Suprapubic skin (tissue), 4 donors: Measurements from ENCODE around the gene CD47. TPM values are rescaled to one million over a fixed set of nuclear protein-coding genes. Genes with fewer than 3 reads are reported as not detected.

Experiments
- DNase-seq, 2 donors: peaks; one replicate each; pipeline ENCODE4 v3.0.0-alpha.2; 2019; ENCODE audit warnings: low spot score in 2 of 2
- H3K27ac ChIP-seq: fragments of 200-600 bp; sonication (generic); one replicate; pipeline ENCODE4 v1.5.1; 2019
- H3K27me3 ChIP-seq: fragments of 200-600 bp; sonication (generic); one replicate; pipeline ENCODE4 v1.5.1; 2019
- H3K36me3 ChIP-seq: fragments of 200-600 bp; sonication (generic); one replicate; pipeline ENCODE4 v1.5.1; 2019
- H3K4me1 ChIP-seq: fragments of 200-600 bp; sonication (generic); one replicate; pipeline ENCODE4 v1.5.1; 2019
- H3K4me3 ChIP-seq: fragments of 200-600 bp; sonication (generic); one replicate; pipeline ENCODE4 v1.5.1; 2019; ENCODE audit warnings: mild to moderate bottlenecking
- H3K9me3 ChIP-seq: fragments of 200-600 bp; sonication (generic); one replicate; pipeline ENCODE4 v1.5.1; 2019
- CTCF ChIP-seq, 2 donors: fragments of 200-600 bp in 1 of 2; fragments of 450-650 bp in 1 of 2; sonication (generic) in 1 of 2; IDR thresholded peaks; one replicate each; pipeline ENCODE4 v1.5.1; 2016 to 2019; ENCODE audit warnings: antibody characterized with exemption in 2 of 2, mild to moderate bottlenecking in 1 of 2, moderate library complexity in 1 of 2
- EP300 ChIP-seq: sonication (generic); formaldehyde crosslinking; IDR thresholded peaks from one replicate; pipeline ENCODE4 v1.6.1; 2017; ENCODE audit warnings: antibody characterized with exemption
- POLR2A ChIP-seq, 2 donors: fragments of 450-650 bp; IDR thresholded peaks; one replicate each; pipeline ENCODE4 v1.6.1; 2017; ENCODE audit warnings: antibody characterized with exemption in 2 of 2, mild to moderate bottlenecking in 2 of 2, moderate library complexity in 2 of 2
- POLR2AphosphoS5 ChIP-seq, 3 donors: sonication (generic); formaldehyde crosslinking; IDR thresholded peaks; one replicate each; pipeline ENCODE4 v1.6.1; 2017; ENCODE audit warnings: antibody characterized with exemption in 3 of 3
- WGBS: methylation state at CpG from one replicate; pipeline ENCODE4 v1.1.5; 2018; 5-methylcytosine and 5-hydroxymethylcytosine counted together
- total RNA-seq, 4 donors: library from RNA; depleted of rRNA; stranded (reverse); fragments of >200 nt; gene quantifications; one replicate each; pipeline ENCODE4 v1.1.0, GENCODE V29; 2016

CD47 gene
- total RNA-seq, 4 donors from 2014 or later, result 37.8 to 94.4 (median 41.8) TPM

- Histone ChIP-seq H3K4me3 (no peak overlapping the region), H3K36me3 (peaks cover 28% of the 10 kb centered on the region), H3K27ac (no peak overlapping the region), H3K9me3 (no peaks in the 10 kb centered on the region), H3K27me3 (no peaks in the 10 kb centered on the region), H3K4me1 (peaks cover 4% of the 10 kb centered on the region)
- WGBS, result 98% methylated on average over 3 of the region's 3 CpGs
- TF ChIP-seq POLR2A (IDR thresholded peaks at IDR 0.05), result no peak
- TF ChIP-seq POLR2AphosphoS5 (IDR thresholded peaks at IDR 0.05), result no peak
- no peak for TF ChIP-seq EP300
- TF ChIP-seq CTCF (IDR thresholded peaks at IDR 0.05), result no peak
- no peak for DNase-seq
These were observed 39.8 kb downstream of the CD47 start for GRCh38 chr3:108051005-108051404.

GRCh38 chr3:108047987-108048386 lies 42.8 kb downstream of the CD47 start:
- Histone ChIP-seq H3K4me3 (no peak overlapping the region), H3K36me3 (peaks cover 22% of the 10 kb centered on the region), H3K9me3 (no peaks in the 10 kb centered on the region), H3K27ac (no peak overlapping the region), H3K27me3 (no peaks in the 10 kb centered on the region), H3K4me1 (no peaks in the 10 kb centered on the region)
- no peak for DNase-seq
- WGBS, result 95% methylated on average over 1 of the region's 1 CpG
- TF ChIP-seq EP300 (no peak), POLR2A (IDR thresholded peaks at IDR 0.05) (no peak), POLR2AphosphoS5 (IDR thresholded peaks at IDR 0.05) (no peak), CTCF (IDR thresholded peaks at IDR 0.05) (no peak)

GRCh38 chr3:108046247-108046646 lies 44.6 kb downstream of the CD47 start:
- DNase-seq, result no peak
- Histone ChIP-seq H3K4me3 (no peak overlapping the region), H3K9me3 (no peaks in the 10 kb centered on the region), H3K27me3 (no peaks in the 10 kb centered on the region), H3K36me3 (peaks cover 28% of the 10 kb centered on the region), H3K27ac (no peak overlapping the region), H3K4me1 (no peaks in the 10 kb centered on the region)
- TF ChIP-seq POLR2AphosphoS5 (IDR thresholded peaks at IDR 0.05), result no peak
- no peak for TF ChIP-seq POLR2A (IDR thresholded peaks at IDR 0.05)
- TF ChIP-seq EP300, result no peak
- no peak for TF ChIP-seq CTCF (IDR thresholded peaks at IDR 0.05)
- 90% methylated on average over 1 of the region's 1 CpG for WGBS

GRCh38 chr3:108044699-108045098 lies 46.1 kb downstream of the CD47 start:
- peaks cover 19% of the 10 kb centered on the region for H3K36me3 ChIP-seq
- TF ChIP-seq POLR2AphosphoS5 (IDR thresholded peaks at IDR 0.05) (no peak), EP300 (no peak), POLR2A (IDR thresholded peaks at IDR 0.05) (no peak), CTCF (IDR thresholded peaks at IDR 0.05) (no peak)
- no peak overlapping the region for H3K27ac ChIP-seq
- DNase-seq, result no peak
- H3K9me3 ChIP-seq, result no peaks in the 10 kb centered on the region
- H3K27me3 ChIP-seq, result no peaks in the 10 kb centered on the region
- H3K4me3 ChIP-seq, result no peak overlapping the region
- no peaks in the 10 kb centered on the region for H3K4me1 ChIP-seq

GRCh38 chr3:108042300-108042699 lies 48.5 kb downstream of the CD47 start:
- H3K4me1 ChIP-seq, result peaks cover 3% of the 10 kb centered on the region
- TF ChIP-seq POLR2A (IDR thresholded peaks at IDR 0.05) (no peak), CTCF (IDR thresholded peaks at IDR 0.05) (no peak), EP300 (no peak), POLR2AphosphoS5 (IDR thresholded peaks at IDR 0.05) (no peak)
- no peak for DNase-seq
- H3K27ac ChIP-seq, result no peak overlapping the region
- 84% methylated on average over 8 of the region's 8 CpGs for WGBS
- H3K27me3 ChIP-seq, result no peaks in the 10 kb centered on the region
- H3K9me3 ChIP-seq, result no peaks in the 10 kb centered on the region
- H3K4me3 ChIP-seq, result no peak overlapping the region
- peaks cover 19% of the 10 kb centered on the region for H3K36me3 ChIP-seq
